Daoy (cell line): ENCODE results near the gene A2M. TPM values are rescaled to one million over a fixed set of nuclear protein-coding genes. Genes with fewer than 3 reads are reported as not detected.

Experiments
- DNase-seq: peaks from one replicate; pipeline ENCODE4 v3.0.0-alpha.2; 2015; ENCODE audit warnings: low read depth
- total RNA-seq: library from RNA; depleted of rRNA; stranded (reverse); fragments of >200 nt; shearing (Covaris generic); gene quantifications from 2 replicates; pipeline ENCODE4 v1.2.3, GENCODE V29; 2014

A2M gene
- total RNA-seq, 1 experiment from 2014 or later = not detected

GRCh38 chr12:9099552-9100190 lies 16.0 kb downstream of the A2M start:
- no peak for DNase-seq

GRCh38 chr12:9098463-9099026 lies 17.2 kb downstream of the A2M start:
- no peak for DNase-seq

GRCh38 chr12:9098115-9098452 lies 17.6 kb downstream of the A2M start:
- no peak for DNase-seq

GRCh38 chr12:9096563-9097176 lies 19.0 kb downstream of the A2M start:
- DNase-seq = no peak

- no peak for DNase-seq
Measured at GRCh38 chr12:9095322-9095721, 20.4 kb downstream of the A2M start.

GRCh38 chr12:9094512-9095206 lies 21.1 kb downstream of the A2M start:
- DNase-seq = no peak

- DNase-seq = no peak
Measured at GRCh38 chr12:9091891-9092598, 23.7 kb downstream of the A2M start.

GRCh38 chr12:9090220-9090619 lies 25.5 kb downstream of the A2M start:
- DNase-seq = no peak

GRCh38 chr12:9087087-9087835 lies 28.5 kb downstream of the A2M start:
- DNase-seq = no peak

GRCh38 chr12:9086087-9086486 lies 29.6 kb downstream of the A2M start:
- no peak for DNase-seq

GRCh38 chr12:9084417-9084816 lies 31.3 kb downstream of the A2M start:
- no peak for DNase-seq

GRCh38 chr12:9083793-9084192 lies 31.9 kb downstream of the A2M start:
- no peak for DNase-seq

- DNase-seq = no peak
Measured at GRCh38 chr12:9081667-9082427, 33.9 kb downstream of the A2M start.

GRCh38 chr12:9079883-9080675 lies 35.6 kb downstream of the A2M start:
- no peak for DNase-seq

- DNase-seq = no peak
Measured at GRCh38 chr12:9079082-9079481, 36.6 kb downstream of the A2M start.

- DNase-seq = no peak
Measured at GRCh38 chr12:9077152-9078031, 38.3 kb downstream of the A2M start.

- no peak for DNase-seq
Measured at GRCh38 chr12:9076733-9077132, 39.0 kb downstream of the A2M start.

- no peak for DNase-seq
Measured at GRCh38 chr12:9075138-9075535, 40.6 kb downstream of the A2M start.
